GM19099 (cell line): ENCODE data around the gene UNC93A.

ENCODE experiments used
- POLR2A ChIP-seq: IDR thresholded peaks from 3 replicates; pipeline ENCODE4 v1.6.1; 2011; ENCODE audit warnings: low read depth; ENCODE audit not compliant: insufficient read length; ENCODE audit errors: extremely low read depth

The UNC93A gene

GRCh38 chr6:167307342-167307955 is 16.3 kb downstream of the UNC93A start:
- no peak for TF ChIP-seq POLR2A

GRCh38 chr6:167308207-167308606 is 17.1 kb downstream of the UNC93A start:
- TF ChIP-seq POLR2A, result no peak

- TF ChIP-seq POLR2A, result no peak
These were observed 20.2 kb downstream of the UNC93A start for GRCh38 chr6:167311286-167311685.

- no peak for TF ChIP-seq POLR2A
These were observed 23.2 kb downstream of the UNC93A start for GRCh38 chr6:167314180-167314821.

GRCh38 chr6:167317172-167317571 is 26.1 kb downstream of the UNC93A start:
- no peak for TF ChIP-seq POLR2A

- TF ChIP-seq POLR2A, result no peak
These were observed 32.0 kb downstream of the UNC93A start for GRCh38 chr6:167323111-167323510.

- TF ChIP-seq POLR2A, result no peak
These were observed 33.0 kb downstream of the UNC93A start for GRCh38 chr6:167324111-167324510.

GRCh38 chr6:167325766-167326165 is 34.7 kb downstream of the UNC93A start:
- TF ChIP-seq POLR2A, result no peak

GRCh38 chr6:167327391-167327790 is 36.3 kb downstream of the UNC93A start:
- TF ChIP-seq POLR2A, result no peak

GRCh38 chr6:167328086-167328485 is 37.0 kb downstream of the UNC93A start:
- no peak for TF ChIP-seq POLR2A

- TF ChIP-seq POLR2A, result no peak
These were observed 37.9 kb downstream of the UNC93A start for GRCh38 chr6:167329014-167329413.

GRCh38 chr6:167330750-167331149 is 39.6 kb downstream of the UNC93A start:
- TF ChIP-seq POLR2A, result no peak

GRCh38 chr6:167331565-167331964 is 40.5 kb downstream of the UNC93A start:
- TF ChIP-seq POLR2A, result no peak

GRCh38 chr6:167336844-167337630 is 45.9 kb downstream of the UNC93A start:
- no peak for TF ChIP-seq POLR2A

GRCh38 chr6:167337675-167338449 is 46.7 kb downstream of the UNC93A start:
- no peak for TF ChIP-seq POLR2A
